Calu3 (cell line): ENCODE results near the gene RBFOX2. TPM values are rescaled to one million over a fixed set of nuclear protein-coding genes. Genes with fewer than 3 reads are reported as not detected.

ENCODE experiments used
- BruUV-seq: library from RNA; stranded (reverse); fragments of 400-500 nt; replicated peaks from 2 replicates; lab custom pipeline; 2021; lab: Mats Ljungman, UMichigan
- CTCF ChIA-PET: fragments of 300-600 bp; sonication (Branson Sonifier 250); formaldehyde crosslinking; loops from one replicate; lab custom pipeline; 2022; ENCODE audit warnings: antibody characterized with exemption; lab: Charles Lee
- DNase-seq: peaks from one replicate; pipeline ENCODE4 v3.0.0; 2022
- H3K27ac Mint-ChIP-seq: one replicate; pipeline ENCODE4 v1.8.0; 2022; ENCODE audit warnings: mixed read lengths; ENCODE audit not compliant: unreplicated experiment
- H3K27me3 Mint-ChIP-seq: one replicate; pipeline ENCODE4 v1.8.0; 2022; ENCODE audit warnings: mixed read lengths; ENCODE audit not compliant: unreplicated experiment
- H3K36me3 Mint-ChIP-seq: one replicate; pipeline ENCODE4 v1.8.0; 2022; ENCODE audit warnings: mild to moderate bottlenecking, moderate library complexity, mixed read lengths; ENCODE audit not compliant: insufficient read depth, unreplicated experiment
- H3K4me1 Mint-ChIP-seq: one replicate; pipeline ENCODE4 v1.8.0; 2022; ENCODE audit warnings: mild to moderate bottlenecking, low read depth, mixed read lengths; ENCODE audit not compliant: unreplicated experiment
- H3K4me3 Mint-ChIP-seq: one replicate; pipeline ENCODE4 v1.8.0; 2022; ENCODE audit warnings: mild to moderate bottlenecking, low read depth, moderate library complexity, mixed read lengths; ENCODE audit not compliant: unreplicated experiment
- H3K9me3 Mint-ChIP-seq: one replicate; pipeline ENCODE4 v1.8.0; 2022; ENCODE audit warnings: low read depth, mixed read lengths; ENCODE audit not compliant: unreplicated experiment
- CTCF ChIP-seq: fragments of 200-600 bp; IDR thresholded peaks from one replicate; pipeline ENCODE4 v1.8.0; 2022; ENCODE audit warnings: antibody characterized with exemption; ENCODE audit not compliant: unreplicated experiment
- intact Hi-C: fragments of 100-400 bp; cut with micrococcal nuclease; formaldehyde crosslinking; loops from one replicate; pipeline ENCODE4 v1.10.0; 2022; ENCODE audit not compliant: unreplicated experiment
- total RNA-seq: library from RNA; stranded (reverse); gene quantifications from 2 replicates; pipeline ENCODE4 v1.2.3, GENCODE V29; 2022

The RBFOX2 gene
- total RNA-seq, 1 experiment from 2014 or later: 63.1 TPM

- TF ChIP-seq CTCF: peak; percentile 100
- peaks cover 9% of the 10 kb centered on the region for H3K4me1 Mint-ChIP-seq
- no peaks in the 10 kb centered on the region for H3K9me3 Mint-ChIP-seq
- peak overlapping the region; percentile 86 for H3K4me3 Mint-ChIP-seq
- H3K27ac Mint-ChIP-seq: peak overlapping the region; percentile 91
- H3K27me3 Mint-ChIP-seq: no peaks in the 10 kb centered on the region
- CTCF ChIA-PET: interaction anchor here (0.5 to 2.8 kb wide), 31 partner anchors 8 to 438 kb away, joined by 3 to 31 read pairs (median 3); partner anchors contain the start of gene RBFOX2
- intact Hi-C loops: loop anchor here (2.0 to 10.0 kb wide), 3 partner anchors 37 to 135 kb away; partner anchors contain the start of gene RBFOX2
- peaks cover 14% of the 10 kb centered on the region for H3K36me3 Mint-ChIP-seq
- no TSS peak for BruUV-seq
- peak; percentile 92 for DNase-seq
Observed at GRCh38 chr22:36065775-36066544, 37.3 kb upstream of the RBFOX2 start.

- Mint-ChIP-seq H3K36me3 (peaks cover 14% of the 10 kb centered on the region), H3K27ac (peak overlapping the region; percentile 91), H3K4me3 (peak overlapping the region; percentile 86), H3K27me3 (no peaks in the 10 kb centered on the region), H3K4me1 (peaks cover 9% of the 10 kb centered on the region), H3K9me3 (no peaks in the 10 kb centered on the region)
- no peak for DNase-seq
- no TSS peak for BruUV-seq
- intact Hi-C loops: loop anchor here (2.0 to 10.0 kb wide), 2 partner anchors 37 to 59 kb away; partner anchors contain the start of gene RBFOX2
- CTCF ChIA-PET: interaction anchor here (0.6 to 2.8 kb wide), 29 partner anchors 7 to 438 kb away, joined by 3 to 31 read pairs (median 4); partner anchors contain the start of gene RBFOX2
- TF ChIP-seq CTCF: no peak
Observed at GRCh38 chr22:36065462-36065774, 36.8 kb upstream of the RBFOX2 start.

GRCh38 chr22:36064358-36064757 is 35.7 kb upstream of the RBFOX2 start:
- TF ChIP-seq CTCF: no peak
- H3K27me3 Mint-ChIP-seq: no peaks in the 10 kb centered on the region
- no peaks in the 10 kb centered on the region for H3K9me3 Mint-ChIP-seq
- CTCF ChIA-PET: interaction anchor here (0.6 to 2.8 kb wide), 4 partner anchors 12 to 573 kb away, joined by 3 to 21 read pairs (median 4); no protein-coding TSS in a partner anchor
- H3K36me3 Mint-ChIP-seq: peaks cover 14% of the 10 kb centered on the region
- no peak for DNase-seq
- H3K4me1 Mint-ChIP-seq: peaks cover 9% of the 10 kb centered on the region
- intact Hi-C loops: loop anchor here (2.0 to 10.0 kb wide), 2 partner anchors 36 to 60 kb away; partner anchors contain the start of gene RBFOX2
- no peak overlapping the region for H3K4me3 Mint-ChIP-seq
- no TSS peak for BruUV-seq
- H3K27ac Mint-ChIP-seq: no peak overlapping the region

- H3K4me1 Mint-ChIP-seq: peaks cover 50% of the 10 kb centered on the region
- CTCF ChIA-PET: interaction anchor here (1.9 kb wide), 1 partner anchor 9 kb away, joined by 6 read pairs; no protein-coding TSS in a partner anchor
- no peaks in the 10 kb centered on the region for H3K27me3 Mint-ChIP-seq
- H3K9me3 Mint-ChIP-seq: no peaks in the 10 kb centered on the region
- intact Hi-C loops: no loop called here
- no peak for TF ChIP-seq CTCF
- peaks cover 12% of the 10 kb centered on the region for H3K36me3 Mint-ChIP-seq
- no peak overlapping the region for H3K4me3 Mint-ChIP-seq
- no peak for DNase-seq
- no peak overlapping the region for H3K27ac Mint-ChIP-seq
- BruUV-seq: no TSS peak
Observed at GRCh38 chr22:36056980-36057379, 28.4 kb upstream of the RBFOX2 start.
